NCI-H2196 treated with DMSO at 0.1 percent for 48 hours (cell line): Measurements from ENCODE around the gene TPPP.
"Not testable (repeated sequence)": the region's sequence is repeated elsewhere in the genome, so short reads cannot be mapped to it uniquely, and the experiment has no call there.

ENCODE experiments used
- DNase-seq: peaks from one replicate; lab custom pipeline; 2025; ENCODE audit not compliant: unreplicated experiment; lab: John Stamatoyannopoulos, UW

TPPP gene

DNA sequence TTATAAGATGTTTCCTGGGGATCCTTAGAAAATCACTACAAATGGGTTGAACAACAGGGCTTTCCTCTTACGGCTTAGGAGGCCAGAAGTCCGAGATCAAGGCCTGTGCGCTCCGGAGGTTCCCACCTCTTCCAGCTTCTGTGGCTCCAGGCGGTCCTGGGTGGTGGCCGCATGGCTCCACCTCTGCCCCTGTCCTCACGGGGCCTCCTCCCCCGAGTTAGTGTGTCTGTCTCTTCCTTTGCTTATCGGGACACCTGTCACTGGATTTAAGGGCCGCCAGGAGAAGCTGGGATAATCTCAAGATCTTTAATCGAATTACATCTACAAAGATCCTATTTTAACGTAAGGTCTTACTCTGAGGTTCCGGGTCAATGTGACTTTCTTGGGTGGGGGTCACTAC is 2.3 kb upstream of the TPPP start:
- DNase-seq: not testable (repeated sequence)

- not testable (repeated sequence) for DNase-seq
Measured at GRCh38 chr5:694042-694431, 885 bp upstream of the TPPP start.

GRCh38 chr5:692529-693041 is 567 bp downstream of the TPPP start:
- DNase-seq: not testable (repeated sequence)

DNA sequence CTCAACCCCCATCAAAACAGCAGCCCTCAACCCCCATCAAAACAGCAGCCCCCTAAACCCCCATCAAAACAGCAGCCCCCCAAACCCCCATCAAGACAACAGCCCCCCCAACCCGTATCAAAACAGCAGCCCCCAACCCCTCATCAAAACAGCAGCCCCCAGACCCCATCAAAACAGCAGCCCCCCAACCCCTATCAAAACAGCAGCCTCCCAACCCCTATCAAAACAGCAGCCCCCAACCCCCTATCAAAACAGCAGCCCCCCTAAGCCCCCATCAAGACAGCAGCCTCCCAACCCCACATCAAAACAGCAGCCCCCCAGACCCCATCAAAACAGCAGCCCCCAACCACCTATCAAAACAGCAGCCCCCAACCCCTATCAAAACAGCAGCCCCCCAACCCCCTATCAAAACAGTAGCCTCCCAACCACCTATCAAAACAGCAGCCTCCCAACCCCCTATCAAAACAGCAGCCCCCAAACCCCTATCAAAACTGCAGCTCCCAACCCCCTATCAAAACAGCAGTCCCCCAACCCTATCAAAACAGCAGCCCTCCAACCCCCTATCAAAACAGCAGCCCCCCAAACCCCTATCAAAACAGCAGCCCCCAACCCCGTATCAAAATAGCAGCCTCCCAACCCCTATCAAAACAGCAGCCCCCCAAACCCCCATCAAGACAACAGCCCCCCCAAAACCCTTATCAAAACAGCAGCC is 1.2 kb downstream of the TPPP start:
- no peak for DNase-seq

DNA sequence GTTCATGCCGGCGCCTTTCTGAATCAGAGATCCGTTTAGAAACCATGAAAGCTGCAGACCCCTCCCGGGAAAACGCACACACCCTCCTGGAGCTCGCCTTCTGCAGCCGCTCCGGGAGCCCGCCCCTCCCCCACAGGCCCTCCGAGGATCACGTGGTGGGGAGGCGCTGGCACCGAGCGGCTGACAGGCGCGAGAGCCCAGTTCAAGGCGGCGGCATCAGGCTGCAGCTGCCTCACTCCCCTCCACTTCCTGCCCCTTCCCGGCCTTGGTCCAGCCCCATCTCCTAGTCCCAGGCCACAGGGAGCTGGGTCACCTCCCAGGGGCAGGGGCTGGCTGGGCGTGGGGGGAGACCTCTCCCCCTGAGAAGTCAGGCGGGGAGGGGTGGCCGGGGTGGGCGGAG is 2.1 kb downstream of the TPPP start:
- DNase-seq: not testable (repeated sequence)

GRCh38 chr5:690293-690692 is 2.9 kb downstream of the TPPP start:
- DNase-seq: not testable (repeated sequence)

GRCh38 chr5:688348-689010 is 4.7 kb downstream of the TPPP start:
- DNase-seq: not testable (repeated sequence)

DNA sequence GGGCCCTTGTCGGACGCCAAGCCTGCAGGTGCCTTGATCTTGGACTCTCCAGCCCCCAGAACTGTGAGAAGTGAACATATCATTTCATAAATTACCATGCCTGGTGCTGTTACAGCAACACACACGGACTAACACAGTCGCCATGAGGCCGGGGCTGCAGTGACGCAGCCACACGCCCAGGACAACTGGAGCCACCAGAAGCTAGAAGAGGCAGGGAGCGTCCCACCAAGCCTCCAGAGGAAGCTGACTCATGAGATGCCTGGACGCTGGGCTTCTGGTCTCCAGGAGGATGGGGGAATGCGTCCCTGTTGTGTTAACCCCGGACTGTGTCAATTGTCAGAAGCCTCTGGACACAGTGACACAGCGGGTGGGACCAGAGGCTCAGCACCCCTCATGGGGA is 6.2 kb downstream of the TPPP start:
- DNase-seq: not testable (repeated sequence)

- not testable (repeated sequence) for DNase-seq
Measured at GRCh38 chr5:686172-686523, 7.0 kb downstream of the TPPP start.

GRCh38 chr5:685262-686171 is 7.6 kb downstream of the TPPP start:
- DNase-seq: no peak

- no peak for DNase-seq
Measured at GRCh38 chr5:684751-685216, 8.4 kb downstream of the TPPP start.

- DNase-seq: no peak
Measured at GRCh38 chr5:683551-684481, 9.3 kb downstream of the TPPP start.

- DNase-seq: not testable (repeated sequence)
Measured at GRCh38 chr5:682651-683358, 10.3 kb downstream of the TPPP start.

DNA sequence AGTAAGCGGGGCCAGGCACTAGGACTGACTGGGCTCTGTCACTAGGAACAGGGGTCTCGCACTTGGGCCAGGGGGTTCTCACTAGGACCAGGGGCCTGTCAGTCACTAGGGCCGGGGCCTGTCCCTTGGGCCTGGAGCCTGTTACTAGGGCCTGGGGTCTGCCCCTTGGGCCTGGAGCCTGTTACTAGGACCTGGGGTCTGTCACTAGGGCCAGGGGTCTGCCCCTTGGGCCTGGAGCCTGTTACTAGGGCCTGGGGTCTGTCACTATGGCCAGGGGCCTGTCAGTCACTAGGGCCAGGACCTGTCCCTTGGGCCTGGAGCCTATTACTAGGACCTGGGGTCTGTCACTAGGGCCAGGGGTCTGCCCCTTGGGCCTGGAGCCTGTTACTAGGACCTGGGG is 10.9 kb downstream of the TPPP start:
- DNase-seq: not testable (repeated sequence)

- not testable (repeated sequence) for DNase-seq
Measured at GRCh38 chr5:681317-682191, 11.6 kb downstream of the TPPP start.

- DNase-seq: not testable (repeated sequence)
Measured at GRCh38 chr5:680836-681235, 12.3 kb downstream of the TPPP start.

- DNase-seq: not testable (repeated sequence)
Measured at GRCh38 chr5:680118-680795, 12.9 kb downstream of the TPPP start.
